PC-9 (cell line): Measurements from ENCODE around the gene SCART1. TPM values are rescaled to one million over a fixed set of nuclear protein-coding genes. Genes with fewer than 3 reads are reported as not detected.
"Not testable (repeated sequence)": the region's sequence is repeated elsewhere in the genome, so short reads cannot be mapped to it uniquely, and the experiment has no call there.

Experiments used
- BruUV-seq: library from RNA; stranded (reverse); fragments of 400-500 nt; replicated peaks from 2 replicates; lab custom pipeline; 2021; lab: Mats Ljungman, UMichigan
- CTCF ChIA-PET: fragments of 300-600 bp; sonication (Branson Sonifier 250); formaldehyde crosslinking; loops from one replicate; lab custom pipeline; 2022; ENCODE audit warnings: antibody characterized with exemption; lab: Charles Lee
- POLR2A ChIA-PET: fragments of 300-600 bp; sonication (Branson Sonifier 250); formaldehyde crosslinking; loops from one replicate; lab custom pipeline; 2022; ENCODE audit warnings: antibody characterized with exemption; ENCODE audit not compliant: unreplicated experiment; lab: Charles Lee
- DNase-seq, 2 experiments: peaks; one replicate each; pipeline versions ENCODE4 v3.0.0 to v3.0.0-alpha.2; 2015 to 2022; ENCODE audit warnings: mixed read lengths in 1 of 2
- H2AFZ ChIP-seq: fragments of 200-600 bp; sonication (generic); 2 replicates; pipeline ENCODE4 v1.8.1; 2017; ENCODE audit warnings: antibody characterized with exemption
- H3F3A ChIP-seq: fragments of 200-600 bp; sonication (generic); 2 replicates; pipeline ENCODE4 v1.8.1; 2017; ENCODE audit warnings: antibody characterized with exemption, mild to moderate bottlenecking, low read depth; ENCODE audit not compliant: insufficient read depth
- H3K27ac ChIP-seq: fragments of 200-600 bp; sonication (generic); 2 replicates; pipeline ENCODE4 v1.6.1; 2016; ENCODE audit warnings: mixed run types
- H3K27me3 ChIP-seq: fragments of 200-600 bp; sonication (generic); 2 replicates; pipeline ENCODE4 v1.6.1; 2016; ENCODE audit warnings: low read depth, mixed run types; ENCODE audit not compliant: insufficient read depth
- H3K36me3 ChIP-seq: fragments of 200-600 bp; sonication (generic); 2 replicates; pipeline ENCODE4 v1.6.1; 2016; ENCODE audit warnings: low read depth, mixed run types
- H3K4me1 ChIP-seq: fragments of 200-600 bp; sonication (generic); replicated peaks from 2 replicates; pipeline ENCODE4 v1.6.1; 2016; ENCODE audit warnings: mixed run types; ENCODE audit not compliant: insufficient read depth
- H3K4me2 ChIP-seq: fragments of 200-600 bp; sonication (generic); 2 replicates; pipeline ENCODE4 v1.6.1; 2017; ENCODE audit warnings: mixed run types
- H3K4me3 ChIP-seq: fragments of 200-600 bp; sonication (generic); 2 replicates; pipeline ENCODE4 v1.6.1; 2016; ENCODE audit warnings: mixed run types
- H3K79me2 ChIP-seq: fragments of 200-600 bp; sonication (generic); 2 replicates; pipeline ENCODE4 v1.6.1; 2017; ENCODE audit warnings: low read depth, mixed run types
- H3K9me2 ChIP-seq: fragments of 200-600 bp; sonication (generic); 2 replicates; pipeline ENCODE4 v1.8.1; 2017; ENCODE audit warnings: mild to moderate bottlenecking; ENCODE audit not compliant: insufficient read depth
- H3K9me3 ChIP-seq: fragments of 200-600 bp; sonication (generic); 2 replicates; pipeline ENCODE4 v1.8.1; 2016; ENCODE audit warnings: low read depth; ENCODE audit not compliant: insufficient read depth
- H4K20me1 ChIP-seq: fragments of 200-600 bp; sonication (generic); 2 replicates; pipeline ENCODE4 v1.8.1; 2017; ENCODE audit not compliant: insufficient read depth
- CTCF ChIP-seq: fragments of 200-600 bp; sonication (generic); conservative IDR thresholded peaks from 2 replicates; pipeline ENCODE4 v1.6.1; 2017; ENCODE audit warnings: mixed run types, antibody characterized with exemption, mild to moderate bottlenecking, moderate library complexity
- EZH2 ChIP-seq: fragments of 200-600 bp; sonication (generic); IDR thresholded peaks from 2 replicates; pipeline ENCODE4 v1.8.0; 2017; ENCODE audit warnings: antibody characterized with exemption, low read depth
- intact Hi-C: fragments of 100-400 bp; cut with micrococcal nuclease; formaldehyde crosslinking; loops from one replicate; pipeline ENCODE4 v1.10.0; 2022; ENCODE audit not compliant: unreplicated experiment
- total RNA-seq: library from RNA; stranded (reverse); gene quantifications from 2 replicates; pipeline ENCODE4 v1.2.3, GENCODE V29; 2021

Gene SCART1
- total RNA-seq, 1 experiment from 2014 or later: 1.0 TPM

GRCh38 chr10:133487085-133487484 lies 33.3 kb downstream of the SCART1 start:
- CTCF ChIA-PET: no interaction called here
- Histone ChIP-seq H3K4me2 (no peak overlapping the region), H3K79me2 (no peaks in the 10 kb centered on the region), H4K20me1 (no peaks in the 10 kb centered on the region), H3F3A (no peaks in the 10 kb centered on the region), H3K9me2 (no peaks in the 10 kb centered on the region), H2AFZ (no peak overlapping the region), H3K27me3 (peaks cover 6% of the 10 kb centered on the region; the same call in 1 of the 2 replicates), H3K27ac (no peak overlapping the region), H3K4me1 (no peaks in the 10 kb centered on the region), H3K4me3 (no peak overlapping the region), H3K36me3 (no peaks in the 10 kb centered on the region), H3K9me3 (no peaks in the 10 kb centered on the region)
- no peak for TF ChIP-seq EZH2
- TF ChIP-seq CTCF: no peak
- BruUV-seq: no TSS peak
- no peak for DNase-seq
- POLR2A ChIA-PET: no interaction called here
- intact Hi-C loops: no loop called here

GRCh38 chr10:133488354-133488753 lies 34.6 kb downstream of the SCART1 start:
- intact Hi-C loops: no loop called here
- Histone ChIP-seq H4K20me1 (no peaks in the 10 kb centered on the region), H3K4me3 (no peak overlapping the region), H3K9me2 (no peaks in the 10 kb centered on the region), H3F3A (no peaks in the 10 kb centered on the region), H2AFZ (no peak overlapping the region), H3K27ac (no peak overlapping the region), H3K36me3 (no peaks in the 10 kb centered on the region), H3K4me1 (no peaks in the 10 kb centered on the region), H3K9me3 (no peaks in the 10 kb centered on the region), H3K4me2 (no peak overlapping the region), H3K79me2 (no peaks in the 10 kb centered on the region), H3K27me3 (no peaks in the 10 kb centered on the region)
- DNase-seq: no peak
- POLR2A ChIA-PET: no interaction called here
- CTCF ChIA-PET: no interaction called here
- no peak for TF ChIP-seq CTCF
- TF ChIP-seq EZH2: no peak
- BruUV-seq: no TSS peak

- Histone ChIP-seq H3K36me3 (no peaks in the 10 kb centered on the region), H3K4me2 (no peak overlapping the region), H4K20me1 (no peaks in the 10 kb centered on the region), H2AFZ (no peak overlapping the region), H3K4me3 (no peak overlapping the region), H3K79me2 (no peaks in the 10 kb centered on the region), H3K9me2 (no peaks in the 10 kb centered on the region), H3K27ac (no peak overlapping the region), H3K9me3 (no peaks in the 10 kb centered on the region), H3F3A (no peaks in the 10 kb centered on the region), H3K4me1 (no peaks in the 10 kb centered on the region), H3K27me3 (no peaks in the 10 kb centered on the region)
- ChIA-PET CTCF (no interaction called here), POLR2A (no interaction called here)
- no peak for DNase-seq
- TF ChIP-seq CTCF (no peak), EZH2 (no peak)
- intact Hi-C loops: no loop called here
- BruUV-seq: no TSS peak
Measured at GRCh38 chr10:133489816-133490588, 36.3 kb downstream of the SCART1 start.

- H3F3A ChIP-seq, H3K9me3 ChIP-seq, intact Hi-C loops, DNase-seq, POLR2A ChIA-PET, H3K9me2 ChIP-seq, CTCF ChIA-PET, H2AFZ ChIP-seq, H4K20me1 ChIP-seq, BruUV-seq, H3K4me3 ChIP-seq, H3K4me1 ChIP-seq, H3K27ac ChIP-seq, H3K4me2 ChIP-seq, H3K27me3 ChIP-seq, H3K79me2 ChIP-seq, H3K36me3 ChIP-seq: not testable (repeated sequence)
Measured at GRCh38 chr10:133493562-133493961, 39.8 kb downstream of the SCART1 start.
